Kidney epithelial cell (primary cell): ENCODE measurements around the gene PRKCSH. TPM values are rescaled to one million over a fixed set of nuclear protein-coding genes. Genes with fewer than 3 reads are reported as not detected.

ENCODE experiments used
- DNase-seq: peaks from one replicate; pipeline ENCODE4 v3.0.0-alpha.2; 2010; ENCODE audit warnings: low read depth
- H3K27me3 ChIP-seq: 2 replicates; pipeline ENCODE4 v1.6.0; 2011; ENCODE audit warnings: low read length; ENCODE audit not compliant: control insufficient read depth, insufficient read depth
- H3K36me3 ChIP-seq: 2 replicates; pipeline ENCODE4 v1.5.1; 2011; ENCODE audit warnings: low read length; ENCODE audit not compliant: control insufficient read depth, insufficient read depth
- H3K4me3 ChIP-seq: 2 replicates; pipeline ENCODE4 v1.5.1; 2011; ENCODE audit warnings: low read depth, mild to moderate bottlenecking, control low read depth, low read length
- total RNA-seq: library from RNA; depleted of rRNA; stranded (reverse); fragments of >200 nt; gene quantifications from 2 replicates; pipeline ENCODE4 v1.2.3, GENCODE V29; 2015
- TF ChIP-seq, protein P1 (sequence below): IDR thresholded peaks from 2 replicates; pipeline ENCODE4 v1.5.1; 2011; ENCODE audit warnings: mild to moderate bottlenecking, moderate library complexity, low read length, control low read depth, inconsistent platforms; ENCODE audit not compliant: insufficient read depth, poor library complexity, severe bottlenecking

PRKCSH gene
- total RNA-seq, 1 donor from 2014 or later = 269 TPM

DNA sequence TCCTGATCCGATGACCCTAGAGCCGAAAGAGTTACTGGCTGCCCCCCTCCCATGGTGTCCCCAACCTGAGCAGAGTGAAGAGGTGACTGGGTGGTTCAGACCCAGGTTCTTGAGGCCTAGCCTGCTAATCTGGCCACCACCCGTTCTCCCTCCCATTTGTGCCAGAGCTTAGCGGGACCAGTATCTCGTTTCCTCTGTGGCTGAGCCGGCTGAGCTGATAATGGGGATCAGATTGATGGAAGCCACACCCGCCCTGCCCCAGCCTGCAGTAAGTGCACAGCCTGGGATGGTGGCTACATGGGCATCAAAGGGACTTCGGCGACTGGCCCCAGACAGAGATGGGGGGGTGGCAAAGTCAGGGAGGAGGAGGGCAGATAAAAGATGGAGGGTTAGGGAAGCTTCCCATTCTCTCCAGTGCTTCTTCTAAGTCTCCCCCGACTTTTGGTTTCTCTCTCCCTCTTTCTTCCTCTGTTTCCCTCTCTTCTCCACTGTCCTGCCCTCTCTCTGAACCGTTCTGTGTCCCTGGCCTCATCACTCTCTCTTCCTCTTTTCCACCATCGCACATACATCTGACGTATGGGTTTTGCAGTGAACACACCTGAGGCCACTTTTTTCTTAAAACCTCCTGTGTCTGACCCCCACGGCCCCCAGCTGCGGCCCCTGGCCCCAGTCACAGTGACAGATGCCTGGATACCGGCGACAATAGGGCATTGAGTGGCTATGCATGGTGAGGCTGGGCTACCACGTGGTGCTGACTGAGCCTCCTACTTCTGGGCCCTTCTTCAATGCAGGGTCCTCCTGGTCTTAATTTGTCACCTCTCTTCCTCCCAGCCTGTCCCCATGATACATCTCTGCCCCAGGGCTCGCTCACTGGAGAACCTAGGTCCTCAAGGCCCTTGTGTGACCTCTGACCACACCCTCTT, 43.0 kb downstream of the PRKCSH start:
- H3K27me3 ChIP-seq = peaks cover 56% of the 10 kb centered on the region
- no peaks in the 10 kb centered on the region for H3K36me3 ChIP-seq
- no peak overlapping the region for H3K4me3 ChIP-seq
- DNase-seq = no peak
- TF ChIP-seq, protein P1, sequence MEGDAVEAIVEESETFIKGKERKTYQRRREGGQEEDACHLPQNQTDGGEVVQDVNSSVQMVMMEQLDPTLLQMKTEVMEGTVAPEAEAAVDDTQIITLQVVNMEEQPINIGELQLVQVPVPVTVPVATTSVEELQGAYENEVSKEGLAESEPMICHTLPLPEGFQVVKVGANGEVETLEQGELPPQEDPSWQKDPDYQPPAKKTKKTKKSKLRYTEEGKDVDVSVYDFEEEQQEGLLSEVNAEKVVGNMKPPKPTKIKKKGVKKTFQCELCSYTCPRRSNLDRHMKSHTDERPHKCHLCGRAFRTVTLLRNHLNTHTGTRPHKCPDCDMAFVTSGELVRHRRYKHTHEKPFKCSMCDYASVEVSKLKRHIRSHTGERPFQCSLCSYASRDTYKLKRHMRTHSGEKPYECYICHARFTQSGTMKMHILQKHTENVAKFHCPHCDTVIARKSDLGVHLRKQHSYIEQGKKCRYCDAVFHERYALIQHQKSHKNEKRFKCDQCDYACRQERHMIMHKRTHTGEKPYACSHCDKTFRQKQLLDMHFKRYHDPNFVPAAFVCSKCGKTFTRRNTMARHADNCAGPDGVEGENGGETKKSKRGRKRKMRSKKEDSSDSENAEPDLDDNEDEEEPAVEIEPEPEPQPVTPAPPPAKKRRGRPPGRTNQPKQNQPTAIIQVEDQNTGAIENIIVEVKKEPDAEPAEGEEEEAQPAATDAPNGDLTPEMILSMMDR = no peak

DNA sequence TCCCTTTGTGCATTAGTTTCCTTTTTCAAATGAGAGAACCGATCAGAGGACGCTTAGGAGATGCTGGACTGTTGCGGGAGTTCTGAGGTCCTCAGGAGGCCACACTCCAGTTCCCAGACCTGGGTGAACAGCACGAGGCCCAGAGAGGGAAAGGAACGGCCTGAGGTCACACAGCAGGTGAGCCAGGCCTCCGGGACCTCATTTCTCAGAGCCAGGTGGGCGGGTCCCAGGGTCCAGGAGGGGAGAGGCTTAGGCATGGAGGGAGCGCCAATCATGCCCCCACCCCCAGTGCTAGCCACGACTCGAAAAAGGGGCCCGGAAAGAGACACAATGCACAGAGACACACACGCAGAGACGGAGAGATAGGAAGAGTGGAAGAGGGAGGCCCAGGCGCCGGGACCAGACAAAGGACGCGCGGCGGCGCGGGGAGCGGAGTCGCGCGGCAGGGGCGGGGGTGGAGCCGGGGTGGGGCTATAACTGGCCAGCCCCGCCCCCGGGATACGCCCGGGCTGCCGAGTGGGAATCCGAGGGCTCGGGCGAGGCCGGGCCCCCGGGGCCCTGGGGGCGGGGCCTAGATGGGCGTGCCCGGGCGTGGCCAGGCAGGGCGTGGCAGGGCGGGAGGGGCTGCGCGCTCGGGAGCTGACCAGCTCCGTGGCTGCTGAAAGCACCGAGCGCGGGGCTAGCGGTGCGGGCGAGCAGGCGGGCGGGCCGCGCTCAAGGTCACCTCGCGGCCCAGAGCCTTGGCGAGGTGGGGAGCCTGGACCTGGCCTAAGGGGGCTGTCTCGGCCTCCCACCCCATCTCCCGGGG, 43.9 kb downstream of the PRKCSH start:
- TF ChIP-seq, protein P1 = no peak
- no peak for DNase-seq
- Histone ChIP-seq H3K27me3 (peaks cover 53% of the 10 kb centered on the region), H3K4me3 (no peak overlapping the region), H3K36me3 (no peaks in the 10 kb centered on the region)

DNA sequence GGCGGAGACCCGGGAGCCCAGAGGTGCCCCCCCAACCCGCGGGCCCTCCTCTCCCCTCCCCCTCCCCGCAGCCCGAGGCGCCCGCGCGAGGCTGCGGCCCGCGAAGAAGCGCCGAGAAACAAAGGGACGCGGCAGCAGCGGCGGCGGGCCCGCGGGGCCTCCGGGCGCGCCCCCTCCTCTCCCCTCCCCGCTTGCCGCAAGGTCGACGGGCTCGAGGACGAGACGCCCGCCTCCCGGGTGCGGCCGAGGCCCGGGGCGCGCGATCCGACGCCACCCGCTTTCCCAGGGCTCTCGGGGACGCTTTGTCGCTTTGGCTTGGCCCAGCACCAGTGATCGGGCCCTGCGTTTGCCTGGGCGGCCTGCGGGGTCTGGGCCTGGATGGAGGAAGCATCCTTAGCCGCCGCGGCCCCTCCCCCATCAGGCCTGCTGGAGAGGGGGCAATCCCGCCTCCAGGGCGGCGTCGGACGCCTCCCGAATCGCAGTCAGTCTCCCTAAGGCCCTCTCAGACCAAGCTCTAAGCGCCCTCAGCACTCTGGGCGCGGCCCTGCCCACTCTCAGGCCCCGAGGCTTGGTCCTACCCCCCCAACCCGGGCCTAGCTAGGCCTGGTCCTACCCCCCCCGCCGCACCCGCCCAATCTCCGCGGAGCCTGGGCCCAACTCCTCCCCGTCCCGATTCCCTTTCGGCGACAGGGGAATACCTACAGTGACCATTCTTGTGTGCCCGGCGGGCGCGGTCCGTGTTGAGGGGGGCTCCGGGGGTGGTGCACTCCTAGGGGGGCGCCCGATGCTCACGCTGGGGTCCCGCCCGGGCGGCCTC, 44.7 kb downstream of the PRKCSH start:
- TF ChIP-seq, protein P1 = no peak
- H3K4me3 ChIP-seq = no peak overlapping the region
- H3K36me3 ChIP-seq = no peaks in the 10 kb centered on the region
- DNase-seq = no peak
- peaks cover 53% of the 10 kb centered on the region for H3K27me3 ChIP-seq

DNA sequence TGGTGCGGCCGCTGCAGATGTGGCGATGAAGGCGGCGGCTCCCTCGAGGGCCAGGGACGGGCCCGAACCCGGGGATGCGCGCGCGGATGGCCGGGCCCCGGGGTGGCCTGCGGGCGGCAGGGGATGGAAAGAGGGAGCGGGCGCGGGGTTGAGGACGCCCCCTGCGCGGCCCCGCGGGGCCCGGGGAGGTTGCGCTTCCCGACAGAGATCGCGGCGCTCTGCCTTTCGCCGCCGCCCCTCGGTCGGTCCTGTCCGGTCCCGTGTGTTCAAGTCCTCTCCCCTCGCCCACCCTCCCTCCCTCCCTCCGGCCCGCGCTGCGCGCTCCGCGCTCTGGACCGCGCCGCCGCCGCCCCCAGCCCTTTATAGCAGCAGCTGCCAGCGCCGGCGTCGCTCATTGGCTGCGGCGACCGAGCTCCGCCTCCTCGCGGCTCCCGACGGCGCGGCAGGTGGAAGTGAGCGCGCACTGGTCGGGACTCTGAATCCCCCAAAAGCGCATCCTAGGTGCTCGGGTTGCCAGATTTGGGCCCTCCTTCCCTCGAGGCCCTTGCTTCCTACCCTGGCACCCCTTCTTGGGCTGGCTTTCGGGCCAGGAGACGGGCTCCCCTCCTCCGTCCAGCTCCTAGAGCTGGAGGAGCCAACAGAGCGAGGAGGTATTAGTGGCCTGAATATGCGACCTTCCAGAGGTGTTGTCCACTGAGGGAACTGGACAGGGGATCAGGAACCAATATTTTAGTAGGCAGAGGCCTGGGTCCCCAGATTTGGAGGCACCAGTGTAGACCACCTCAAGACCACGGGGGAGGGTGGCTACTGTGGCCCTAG, 45.5 kb downstream of the PRKCSH start, which contains the start of gene ELAVL3:
Gene ELAVL3, minus strand, starts transcription at position 332 of the 819 bp plus-strand sequence. CDS start 438 bp downstream, outside the sequence.
- Histone ChIP-seq H3K4me3 (no peak within 1 kb of the TSS), H3K36me3 (no peaks in the 10 kb centered on the region), H3K27me3 (peaks cover 53% of the 10 kb centered on the region)
- DNase-seq = no peak
- TF ChIP-seq, protein P1 = no peak
